HepG2 (cell line): ENCODE results near the gene OTUD7B. TPM values are rescaled to one million over a fixed set of nuclear protein-coding genes. Genes with fewer than 3 reads are reported as not detected.

ENCODE experiments used
- ARNT ChIP-seq: fragments of 450-650 bp; IDR thresholded peaks from 2 replicates; pipeline ENCODE4 v1.6.1; 2017
- GTF2F1 ChIP-seq: fragments of 150-350 bp; IDR thresholded peaks from 2 replicates; pipeline ENCODE4 v1.6.1; 2014; ENCODE audit warnings: low read length
- JUND ChIP-seq: sonication (generic); formaldehyde crosslinking; IDR thresholded peaks from 2 replicates; pipeline ENCODE4 v1.8.0; 2022; ENCODE audit warnings: mild to moderate bottlenecking, missing genetic modification reagents
- KAT7 ChIP-seq: IDR thresholded peaks from 2 replicates; pipeline ENCODE4 v1.6.1; 2018; ENCODE audit warnings: borderline replicate concordance, missing compliant biosample characterization
- RFX5 ChIP-seq: IDR thresholded peaks from 2 replicates; pipeline ENCODE4 v1.6.1; 2011; ENCODE audit warnings: low read depth, low read length, improper control_type of control experiment
- RORA ChIP-seq: sonication (generic); formaldehyde crosslinking; IDR thresholded peaks from 2 replicates; pipeline ENCODE4 v1.5.0; 2020; ENCODE audit warnings: mild to moderate bottlenecking, missing genetic modification reagents, moderate library complexity
- RXRB ChIP-seq: IDR thresholded peaks from 2 replicates; pipeline ENCODE4 v1.6.1; 2016; ENCODE audit warnings: borderline replicate concordance, missing genetic modification reagents, missing compliant biosample characterization
- ZNF282 ChIP-seq: fragments of 450-650 bp; IDR thresholded peaks from 2 replicates; pipeline ENCODE4 v1.6.1; 2018; ENCODE audit not compliant: partially characterized antibody
- ZNF383 ChIP-seq: sonication (generic); formaldehyde crosslinking; IDR thresholded peaks from 2 replicates; pipeline ENCODE4 v1.4.0; 2020; ENCODE audit warnings: missing genetic modification reagents, mild to moderate bottlenecking, borderline replicate concordance
- ZNF530 ChIP-seq: sonication (generic); formaldehyde crosslinking; IDR thresholded peaks from 2 replicates; pipeline ENCODE4 v1.5.0; 2020; ENCODE audit warnings: low read depth, mild to moderate bottlenecking, missing genetic modification reagents
- ZNF782 ChIP-seq: sonication (generic); formaldehyde crosslinking; IDR thresholded peaks from 2 replicates; pipeline ENCODE4 v1.4.0; 2020; ENCODE audit warnings: missing genetic modification reagents, mild to moderate bottlenecking, borderline replicate concordance
- polyA plus RNA-seq, 8 experiments: library from polyadenylated mRNA; depleted of rRNA in 3 of 8; stranded (reverse) in 7 of 8; unstranded in 1 of 8; fragments of >200 nt; fragmentation: Illumina TruSeq in 4 of 8; extraction: Trizol in 4 of 8; gene quantifications; 2 replicates each; pipeline versions ENCODE4 v1.2.1 to v1.2.3, GENCODE V29; 2011 to 2016; ENCODE audit warnings: low read depth in 4 of 8, missing spikeins in 1 of 8, mixed read lengths in 1 of 8; ENCODE audit not compliant: insufficient read depth in 1 of 8
- total RNA-seq, 5 experiments: library from RNA; depleted of rRNA; stranded (reverse); fragments of >200 nt; fragmentation: Illumina TruSeq; extraction: Trizol; gene quantifications; 2 replicates each; pipeline ENCODE4 v1.2.3, GENCODE V29; 2016; ENCODE audit warnings: low read depth in 1 of 5
- TF ChIP-seq, protein P1 (sequence below): sonication (generic); formaldehyde crosslinking; IDR thresholded peaks from 2 replicates; pipeline ENCODE4 v1.8.0; 2022; ENCODE audit warnings: mild to moderate bottlenecking, missing genetic modification reagents, moderate library complexity
- TF ChIP-seq, protein P2 (sequence below): sonication (generic); formaldehyde crosslinking; IDR thresholded peaks from 2 replicates; pipeline ENCODE4 v1.4.0; 2020; ENCODE audit warnings: missing genetic modification reagents, borderline replicate concordance
- TF ChIP-seq, protein P3 (sequence below): IDR thresholded peaks from 2 replicates; pipeline ENCODE4 v1.6.1; 2016; ENCODE audit warnings: missing biosample characterization, missing genetic modification reagents, low read depth
- TF ChIP-seq, protein P4 (sequence below): IDR thresholded peaks from 2 replicates; pipeline ENCODE4 v1.6.1; 2016; ENCODE audit warnings: missing compliant biosample characterization, missing genetic modification reagents, borderline replicate concordance
- TF ChIP-seq, protein P5 (sequence below): sonication (generic); formaldehyde crosslinking; IDR thresholded peaks from 2 replicates; pipeline ENCODE4 v1.9.0; 2021; ENCODE audit warnings: missing genetic modification reagents, borderline replicate concordance

OTUD7B gene
- total and polyA plus RNA-seq, 2 of the 13 experiments (the other 11 are each of a cell fraction or from before 2014, with no cell fraction given), result 5.1 to 11.2 TPM

DNA sequence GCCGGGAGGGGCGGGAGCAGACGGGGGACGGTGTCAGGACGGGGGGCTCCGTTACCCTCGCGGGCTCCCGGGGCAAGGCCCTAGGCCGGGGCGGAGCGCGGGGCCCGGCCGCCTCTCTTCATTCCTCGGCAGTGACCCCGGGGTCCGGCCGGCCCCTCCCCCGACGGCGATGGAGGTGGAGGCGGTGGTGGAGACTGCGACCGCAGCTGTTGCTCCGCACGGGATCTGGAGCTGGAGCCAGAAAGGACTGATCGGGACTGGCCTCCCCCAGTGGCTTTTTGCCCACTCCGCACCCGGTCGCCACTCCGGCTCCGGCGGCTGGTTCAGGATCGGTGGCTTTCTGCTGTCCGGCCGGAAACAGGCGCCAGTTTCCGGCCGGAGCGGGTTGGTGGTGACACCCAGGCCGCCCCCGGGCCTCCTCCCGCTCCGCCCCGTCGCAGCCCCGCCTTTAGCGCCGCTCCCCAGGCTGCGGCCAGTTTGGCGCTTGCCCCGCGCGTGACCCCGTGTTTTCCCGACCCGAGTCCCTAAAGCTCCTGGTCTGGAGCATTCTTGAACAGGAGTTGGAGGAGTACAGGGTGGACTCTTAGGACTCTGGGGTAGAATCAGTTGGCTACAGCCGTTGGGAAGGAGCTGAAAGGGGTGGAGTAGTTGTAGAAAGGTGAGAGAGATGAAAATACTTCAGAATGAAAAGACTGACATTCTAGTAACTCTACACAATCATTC lies at the start of gene OTUD7B (continued):
- TF ChIP-seq, protein P1, sequence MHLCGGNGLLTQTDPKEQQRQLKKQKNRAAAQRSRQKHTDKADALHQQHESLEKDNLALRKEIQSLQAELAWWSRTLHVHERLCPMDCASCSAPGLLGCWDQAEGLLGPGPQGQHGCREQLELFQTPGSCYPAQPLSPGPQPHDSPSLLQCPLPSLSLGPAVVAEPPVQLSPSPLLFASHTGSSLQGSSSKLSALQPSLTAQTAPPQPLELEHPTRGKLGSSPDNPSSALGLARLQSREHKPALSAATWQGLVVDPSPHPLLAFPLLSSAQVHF (CRISPR knock-in tag), result no peak
- TF ChIP-seq, protein P2, sequence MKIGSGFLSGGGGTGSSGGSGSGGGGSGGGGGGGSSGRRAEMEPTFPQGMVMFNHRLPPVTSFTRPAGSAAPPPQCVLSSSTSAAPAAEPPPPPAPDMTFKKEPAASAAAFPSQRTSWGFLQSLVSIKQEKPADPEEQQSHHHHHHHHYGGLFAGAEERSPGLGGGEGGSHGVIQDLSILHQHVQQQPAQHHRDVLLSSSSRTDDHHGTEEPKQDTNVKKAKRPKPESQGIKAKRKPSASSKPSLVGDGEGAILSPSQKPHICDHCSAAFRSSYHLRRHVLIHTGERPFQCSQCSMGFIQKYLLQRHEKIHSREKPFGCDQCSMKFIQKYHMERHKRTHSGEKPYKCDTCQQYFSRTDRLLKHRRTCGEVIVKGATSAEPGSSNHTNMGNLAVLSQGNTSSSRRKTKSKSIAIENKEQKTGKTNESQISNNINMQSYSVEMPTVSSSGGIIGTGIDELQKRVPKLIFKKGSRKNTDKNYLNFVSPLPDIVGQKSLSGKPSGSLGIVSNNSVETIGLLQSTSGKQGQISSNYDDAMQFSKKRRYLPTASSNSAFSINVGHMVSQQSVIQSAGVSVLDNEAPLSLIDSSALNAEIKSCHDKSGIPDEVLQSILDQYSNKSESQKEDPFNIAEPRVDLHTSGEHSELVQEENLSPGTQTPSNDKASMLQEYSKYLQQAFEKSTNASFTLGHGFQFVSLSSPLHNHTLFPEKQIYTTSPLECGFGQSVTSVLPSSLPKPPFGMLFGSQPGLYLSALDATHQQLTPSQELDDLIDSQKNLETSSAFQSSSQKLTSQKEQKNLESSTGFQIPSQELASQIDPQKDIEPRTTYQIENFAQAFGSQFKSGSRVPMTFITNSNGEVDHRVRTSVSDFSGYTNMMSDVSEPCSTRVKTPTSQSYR (CRISPR knock-in tag), result peak; percentile 56; the same call in 1 of the 2 replicates
- no peak for TF ChIP-seq ARNT
- TF ChIP-seq ZNF530 (CRISPR knock-in tag), result no peak
- peak; percentile 72; the same call in 1 of the 2 replicates for TF ChIP-seq ZNF383 (CRISPR knock-in tag)
- no peak for TF ChIP-seq GTF2F1
- TF ChIP-seq RXRB, result peak; percentile 90
- TF ChIP-seq JUND, result no peak
- TF ChIP-seq, protein P3, sequence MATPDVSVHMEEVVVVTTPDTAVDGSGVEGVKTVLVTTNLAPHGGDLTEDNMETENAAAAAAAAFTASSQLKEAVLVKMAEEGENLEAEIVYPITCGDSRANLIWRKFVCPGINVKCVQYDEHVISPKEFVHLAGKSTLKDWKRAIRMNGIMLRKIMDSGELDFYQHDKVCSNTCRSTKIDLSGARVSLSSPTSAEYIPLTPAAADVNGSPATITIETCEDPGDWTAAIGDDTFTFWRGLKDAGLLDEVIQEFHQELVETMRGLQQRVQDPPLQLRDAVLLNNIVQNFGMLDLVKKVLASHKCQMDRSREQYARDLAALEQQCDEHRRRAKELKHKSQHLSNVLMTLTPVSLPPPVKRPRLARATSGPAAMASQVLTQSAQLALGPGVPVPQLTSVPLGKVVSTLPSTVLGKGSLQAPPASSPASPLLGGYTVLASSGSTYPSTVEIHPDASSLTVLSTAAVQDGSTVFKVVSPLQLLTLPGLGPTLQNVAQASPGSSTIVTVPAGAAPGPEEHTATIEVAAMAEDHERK (CRISPR knock-in tag), result no peak
- TF ChIP-seq, protein P4, sequence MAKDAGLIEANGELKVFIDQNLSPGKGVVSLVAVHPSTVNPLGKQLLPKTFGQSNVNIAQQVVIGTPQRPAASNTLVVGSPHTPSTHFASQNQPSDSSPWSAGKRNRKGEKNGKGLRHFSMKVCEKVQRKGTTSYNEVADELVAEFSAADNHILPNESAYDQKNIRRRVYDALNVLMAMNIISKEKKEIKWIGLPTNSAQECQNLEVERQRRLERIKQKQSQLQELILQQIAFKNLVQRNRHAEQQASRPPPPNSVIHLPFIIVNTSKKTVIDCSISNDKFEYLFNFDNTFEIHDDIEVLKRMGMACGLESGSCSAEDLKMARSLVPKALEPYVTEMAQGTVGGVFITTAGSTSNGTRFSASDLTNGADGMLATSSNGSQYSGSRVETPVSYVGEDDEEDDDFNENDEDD (CRISPR knock-in tag), result peak; percentile 55; the same call in 1 of the 2 replicates
- no peak for TF ChIP-seq ZNF282
- TF ChIP-seq, protein P5, sequence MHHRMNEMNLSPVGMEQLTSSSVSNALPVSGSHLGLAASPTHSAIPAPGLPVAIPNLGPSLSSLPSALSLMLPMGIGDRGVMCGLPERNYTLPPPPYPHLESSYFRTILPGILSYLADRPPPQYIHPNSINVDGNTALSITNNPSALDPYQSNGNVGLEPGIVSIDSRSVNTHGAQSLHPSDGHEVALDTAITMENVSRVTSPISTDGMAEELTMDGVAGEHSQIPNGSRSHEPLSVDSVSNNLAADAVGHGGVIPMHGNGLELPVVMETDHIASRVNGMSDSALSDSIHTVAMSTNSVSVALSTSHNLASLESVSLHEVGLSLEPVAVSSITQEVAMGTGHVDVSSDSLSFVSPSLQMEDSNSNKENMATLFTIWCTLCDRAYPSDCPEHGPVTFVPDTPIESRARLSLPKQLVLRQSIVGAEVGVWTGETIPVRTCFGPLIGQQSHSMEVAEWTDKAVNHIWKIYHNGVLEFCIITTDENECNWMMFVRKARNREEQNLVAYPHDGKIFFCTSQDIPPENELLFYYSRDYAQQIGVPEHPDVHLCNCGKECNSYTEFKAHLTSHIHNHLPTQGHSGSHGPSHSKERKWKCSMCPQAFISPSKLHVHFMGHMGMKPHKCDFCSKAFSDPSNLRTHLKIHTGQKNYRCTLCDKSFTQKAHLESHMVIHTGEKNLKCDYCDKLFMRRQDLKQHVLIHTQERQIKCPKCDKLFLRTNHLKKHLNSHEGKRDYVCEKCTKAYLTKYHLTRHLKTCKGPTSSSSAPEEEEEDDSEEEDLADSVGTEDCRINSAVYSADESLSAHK (CRISPR knock-in tag), result no peak; the same call in 1 of the 2 replicates
- TF ChIP-seq ZNF782 (CRISPR knock-in tag), result peak; percentile 87; the same call in 1 of the 2 replicates
- TF ChIP-seq KAT7 (CRISPR knock-in tag), result peak; percentile 92; the same call in 1 of the 2 replicates
- no peak for TF ChIP-seq RFX5
- TF ChIP-seq RORA (CRISPR knock-in tag), result no peak
